AG04450 (cell line): ENCODE data around the gene CLIC3. TPM values are rescaled to one million over a fixed set of nuclear protein-coding genes. Genes with fewer than 3 reads are reported as not detected.

ENCODE experiments used
- CTCF ChIA-PET: fragments of 300-600, 350-600 bp; formaldehyde crosslinking; extraction: SDS; loops from one replicate; lab custom pipeline; 2022; ENCODE audit warnings: antibody characterized with exemption, inconsistent platforms; lab: Charles Lee
- POLR2A ChIA-PET: fragments of 350-600 bp; formaldehyde crosslinking; extraction: SDS; loops from one replicate; lab custom pipeline; 2021; ENCODE audit warnings: antibody characterized with exemption, inconsistent platforms; lab: Yijun Ruan, JAX
- DNase-seq: peaks from one replicate; pipeline ENCODE4 v3.0.0-alpha.2; 2011; ENCODE audit warnings: low read depth, low spot score
- H3K27ac ChIP-seq: one replicate; pipeline ENCODE4 v1.5.1; 2012; ENCODE audit warnings: low read depth, low read length, control low read depth
- H3K27me3 ChIP-seq: one replicate; pipeline ENCODE4 v1.6.0; 2012; ENCODE audit warnings: low read length; ENCODE audit not compliant: control insufficient read depth, insufficient read depth
- H3K4me3 ChIP-seq: 2 replicates; pipeline ENCODE4 v1.5.1; 2011; ENCODE audit warnings: mild to moderate bottlenecking, low read depth, low read length, control low read depth
- H3K9me3 ChIP-seq: 2 replicates; pipeline ENCODE4 v1.5.1; 2012; ENCODE audit warnings: low read length; ENCODE audit not compliant: control insufficient read depth, insufficient read depth
- polyA plus RNA-seq: library from polyadenylated mRNA; depleted of rRNA; stranded (reverse); fragments of >200 nt; gene quantifications from 2 replicates; pipeline ENCODE4 v1.2.3, GENCODE V29; 2011
- TF ChIP-seq, protein P1 (sequence below): IDR thresholded peaks from 2 replicates; pipeline ENCODE4 v1.5.1; 2011; ENCODE audit warnings: low read depth, low read length, control low read depth, inconsistent platforms

CLIC3 gene
- polyA plus RNA-seq, 1 experiment, result 0.42 TPM

DNA sequence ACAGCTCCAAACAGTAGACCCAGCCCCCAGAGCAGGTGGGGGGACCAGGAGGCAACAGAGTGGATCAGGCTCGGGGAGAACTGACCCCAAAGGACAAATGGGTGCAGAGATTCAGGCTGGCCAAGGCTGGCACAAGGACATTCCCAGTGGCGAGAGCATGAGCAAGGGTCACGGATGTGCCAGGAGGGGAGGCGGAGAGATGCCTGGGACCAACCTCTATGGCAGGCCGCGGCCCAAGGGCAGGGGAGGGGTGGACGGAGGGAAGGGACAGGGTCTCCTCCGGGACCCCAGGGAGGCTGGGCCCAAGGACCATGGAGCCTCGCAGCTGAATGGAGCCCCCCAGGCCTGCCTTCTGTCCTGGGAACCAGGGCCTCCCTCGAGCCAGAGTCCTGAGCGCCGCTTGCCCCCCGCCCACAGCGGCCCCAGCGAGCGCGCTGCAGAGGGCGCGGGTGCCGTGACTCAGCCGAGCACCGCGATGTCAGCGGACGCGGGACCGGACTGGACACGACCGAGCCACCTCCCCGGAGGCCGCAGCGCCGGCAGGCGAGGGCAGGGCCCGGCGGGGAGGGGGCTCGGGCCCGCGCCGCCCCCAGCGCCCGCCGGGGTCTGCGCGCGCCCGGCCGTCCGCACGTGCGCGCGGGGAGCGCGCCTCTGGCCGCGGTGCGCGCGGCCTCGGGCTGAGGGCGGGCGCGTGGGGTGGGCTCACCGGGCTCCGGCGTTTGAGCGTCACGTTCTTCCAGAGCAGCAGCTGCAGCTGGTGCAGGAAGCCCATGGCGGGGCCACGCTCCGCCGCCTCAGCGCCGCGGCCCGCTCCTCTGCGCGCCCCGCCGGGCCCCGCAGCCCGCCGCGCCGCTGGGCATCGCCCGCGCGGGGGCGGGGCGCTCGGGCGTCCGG, 31.2 kb upstream of the CLIC3 start, which contains the start of gene ABCA2:
ABCA2 (minus strand) TSS at position 869 of the 894 bp plus-strand sequence; CDS start at position 772, 97 bp downstream.
- Histone ChIP-seq H3K27ac (no peak within 1 kb of the TSS), H3K4me3 (peak within 1 kb of the TSS; percentile 59), H3K27me3 (no peaks in the 10 kb centered on the region), H3K9me3 (no peaks in the 10 kb centered on the region; the same call in 1 of the 2 replicates)
- TF ChIP-seq, protein P1, sequence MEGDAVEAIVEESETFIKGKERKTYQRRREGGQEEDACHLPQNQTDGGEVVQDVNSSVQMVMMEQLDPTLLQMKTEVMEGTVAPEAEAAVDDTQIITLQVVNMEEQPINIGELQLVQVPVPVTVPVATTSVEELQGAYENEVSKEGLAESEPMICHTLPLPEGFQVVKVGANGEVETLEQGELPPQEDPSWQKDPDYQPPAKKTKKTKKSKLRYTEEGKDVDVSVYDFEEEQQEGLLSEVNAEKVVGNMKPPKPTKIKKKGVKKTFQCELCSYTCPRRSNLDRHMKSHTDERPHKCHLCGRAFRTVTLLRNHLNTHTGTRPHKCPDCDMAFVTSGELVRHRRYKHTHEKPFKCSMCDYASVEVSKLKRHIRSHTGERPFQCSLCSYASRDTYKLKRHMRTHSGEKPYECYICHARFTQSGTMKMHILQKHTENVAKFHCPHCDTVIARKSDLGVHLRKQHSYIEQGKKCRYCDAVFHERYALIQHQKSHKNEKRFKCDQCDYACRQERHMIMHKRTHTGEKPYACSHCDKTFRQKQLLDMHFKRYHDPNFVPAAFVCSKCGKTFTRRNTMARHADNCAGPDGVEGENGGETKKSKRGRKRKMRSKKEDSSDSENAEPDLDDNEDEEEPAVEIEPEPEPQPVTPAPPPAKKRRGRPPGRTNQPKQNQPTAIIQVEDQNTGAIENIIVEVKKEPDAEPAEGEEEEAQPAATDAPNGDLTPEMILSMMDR, result no peak
- no peak for DNase-seq
- ChIA-PET CTCF (no interaction called here), POLR2A (no interaction called here)

DNA sequence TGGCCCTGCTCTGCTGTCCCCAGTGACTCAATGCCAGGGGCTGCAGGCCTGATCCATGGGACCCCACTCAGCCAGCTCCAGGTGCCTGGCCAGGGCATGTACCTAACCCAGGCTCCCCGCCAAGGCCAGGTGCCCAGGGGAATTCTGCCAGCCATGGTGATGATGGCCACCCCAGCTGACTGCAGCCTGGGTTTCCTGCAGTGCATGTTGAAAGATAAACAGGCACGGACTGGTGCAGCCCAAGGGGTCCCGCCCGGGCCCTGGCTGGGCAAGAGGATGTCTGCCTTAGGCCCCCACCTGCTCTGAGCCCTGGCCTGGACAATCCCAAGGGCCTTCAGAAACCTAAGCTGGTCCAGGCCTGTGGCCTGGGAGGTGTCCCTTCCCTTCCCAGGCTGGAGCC, 30.5 kb upstream of the CLIC3 start:
- TF ChIP-seq, protein P1, result no peak
- POLR2A ChIA-PET, result no interaction called here
- Histone ChIP-seq H3K9me3 (peaks cover 6% of the 10 kb centered on the region; the same call in 1 of the 2 replicates), H3K27ac (no peak overlapping the region), H3K27me3 (no peaks in the 10 kb centered on the region), H3K4me3 (peak overlapping the region; percentile 58)
- no peak for DNase-seq
- CTCF ChIA-PET, result interaction anchor here (0.7 kb wide), 1 partner anchor 11 kb away, joined by 3 read pairs; no protein-coding TSS in a partner anchor

DNA sequence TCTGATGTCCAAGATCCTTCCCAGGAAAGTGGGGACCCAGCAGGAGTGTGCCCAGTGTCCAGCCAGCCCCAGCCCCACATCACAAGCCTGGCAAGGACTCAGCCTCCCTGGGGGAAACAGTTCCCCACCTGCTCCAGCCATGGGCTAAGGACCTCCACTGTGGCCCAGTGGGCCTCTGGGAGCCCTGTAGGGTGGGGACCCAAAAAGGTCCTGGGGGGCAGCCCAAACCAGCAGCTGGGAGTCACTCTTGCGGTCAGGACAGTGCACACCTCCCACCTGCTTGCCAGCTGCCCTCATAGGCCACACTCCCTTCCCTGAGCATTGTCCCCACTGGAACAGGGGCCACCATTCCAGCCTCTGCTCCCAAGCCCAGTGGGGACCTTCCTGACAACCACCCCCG, 30.0 kb upstream of the CLIC3 start:
- TF ChIP-seq, protein P1, result no peak
- ChIA-PET POLR2A (no interaction called here), CTCF (interaction anchor here (0.7 to 1.1 kb wide), 3 partner anchors 8 to 23 kb away, joined by 3 to 7 read pairs (median 3); no protein-coding TSS in a partner anchor)
- Histone ChIP-seq H3K27ac (no peak overlapping the region), H3K27me3 (no peaks in the 10 kb centered on the region), H3K4me3 (no peak overlapping the region), H3K9me3 (peaks cover 10% of the 10 kb centered on the region; the same call in 1 of the 2 replicates)
- no peak for DNase-seq

DNA sequence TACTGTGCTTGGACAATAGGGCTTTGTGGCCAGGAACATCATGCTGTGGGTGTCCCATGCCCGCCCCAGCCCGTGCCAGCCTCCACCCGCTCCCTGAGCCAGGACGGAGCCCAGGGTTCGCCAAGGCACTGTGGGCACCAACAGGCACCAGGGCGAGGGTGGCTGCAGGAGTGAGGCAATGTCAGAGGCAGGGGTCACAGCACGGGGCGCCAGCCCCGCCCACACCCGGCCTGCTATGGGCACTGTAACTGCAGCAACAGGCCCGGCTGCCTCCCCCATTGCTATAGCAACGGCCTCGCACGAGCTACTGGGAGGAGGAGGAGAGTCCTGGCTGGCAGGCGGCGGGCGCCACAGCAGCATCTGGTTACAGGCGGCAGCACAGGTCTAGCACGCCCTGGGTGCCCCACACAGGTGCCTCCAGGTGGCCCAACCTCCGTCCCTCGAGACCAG, 29.2 kb upstream of the CLIC3 start:
- Histone ChIP-seq H3K27ac (no peak overlapping the region), H3K4me3 (no peak overlapping the region), H3K9me3 (peaks cover 13% of the 10 kb centered on the region; the same call in 1 of the 2 replicates), H3K27me3 (no peaks in the 10 kb centered on the region)
- DNase-seq, result no peak
- TF ChIP-seq, protein P1, result no peak
- ChIA-PET CTCF (interaction anchor here (0.7 to 1.1 kb wide), 3 partner anchors 9 to 77 kb away, joined by 3 to 7 read pairs (median 3); no protein-coding TSS in a partner anchor), POLR2A (no interaction called here)

DNA sequence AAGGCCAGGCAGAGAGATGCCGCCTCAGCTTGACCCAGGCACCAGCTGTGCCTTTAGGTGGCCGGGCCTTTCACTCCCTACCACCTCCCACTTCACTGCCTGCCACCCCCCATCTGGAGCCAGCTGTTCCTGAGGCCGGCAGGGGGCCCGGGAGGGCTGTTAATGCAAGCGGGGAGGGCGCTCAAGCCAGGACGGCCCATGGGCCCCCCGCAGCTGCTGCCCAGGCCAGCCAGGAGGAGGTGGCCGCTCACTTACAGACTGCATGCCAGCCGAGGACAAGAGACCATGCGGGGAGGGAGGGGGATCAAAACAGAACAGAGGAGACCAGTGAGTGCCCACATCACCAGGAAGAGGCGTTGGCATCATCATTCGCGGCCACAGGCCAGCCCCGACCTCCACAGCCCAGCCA, 27.2 kb upstream of the CLIC3 start:
- TF ChIP-seq, protein P1, result no peak
- no peak for DNase-seq
- no peak overlapping the region for H3K4me3 ChIP-seq
- POLR2A ChIA-PET, result no interaction called here
- H3K27ac ChIP-seq, result no peak overlapping the region
- H3K27me3 ChIP-seq, result no peaks in the 10 kb centered on the region
- CTCF ChIA-PET, result no interaction called here
- peaks cover 13% of the 10 kb centered on the region; the same call in 1 of the 2 replicates for H3K9me3 ChIP-seq
